NOMO-1 treated with DMSO at 0.1 percent for 48 hours (cell line): ENCODE results near the gene ADGRL3.

Experiments used
- DNase-seq: peaks from one replicate; lab custom pipeline; 2025; ENCODE audit not compliant: unreplicated experiment; lab: John Stamatoyannopoulos, UW

Gene ADGRL3

GRCh38 chr4:61533140-61533539 is 333.0 kb downstream of the ADGRL3 start:
- no peak for DNase-seq

- DNase-seq: peak; percentile 75
Observed at GRCh38 chr4:61540944-61541343, 340.8 kb downstream of the ADGRL3 start.

DNA sequence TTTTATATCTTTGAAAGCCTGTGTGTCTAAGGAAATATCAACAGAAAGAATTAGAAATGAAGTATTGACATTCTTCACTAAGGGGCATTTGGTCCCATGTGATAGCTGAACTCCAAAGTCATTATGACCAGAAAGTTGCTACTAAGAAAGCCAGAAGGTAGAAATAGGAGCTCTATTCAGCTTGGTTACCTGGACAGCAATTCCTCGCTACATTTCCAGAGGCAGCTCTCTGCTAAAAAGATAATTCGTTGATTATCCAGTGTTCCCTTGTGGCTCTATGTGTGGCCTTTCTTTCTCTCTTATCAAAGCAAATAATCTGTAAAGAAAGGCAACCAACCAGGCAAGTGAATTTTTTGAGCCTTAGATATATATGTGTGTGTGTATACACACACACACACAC is 341.3 kb downstream of the ADGRL3 start:
- DNase-seq: no peak

DNA sequence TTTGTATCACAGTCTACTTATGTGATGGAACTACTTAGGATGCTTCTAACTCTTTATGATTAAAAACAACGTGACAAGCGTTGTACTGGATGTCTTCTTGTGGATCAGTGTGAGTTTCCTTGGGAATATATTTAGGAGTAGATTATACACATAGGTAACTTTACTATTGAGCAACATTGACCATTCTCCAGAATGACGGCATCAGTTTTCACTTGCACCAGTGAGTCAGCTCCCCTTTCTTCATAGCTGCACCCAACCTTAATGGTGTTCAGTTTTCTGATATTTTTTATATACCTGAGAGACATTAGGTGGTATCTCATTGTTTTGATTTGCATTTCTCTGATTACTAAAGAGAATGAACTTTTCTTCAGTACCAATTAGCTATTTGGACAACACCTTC is 343.9 kb downstream of the ADGRL3 start:
- no peak for DNase-seq

GRCh38 chr4:61545902-61546480 is 345.9 kb downstream of the ADGRL3 start:
- DNase-seq: no peak

- no peak for DNase-seq
Observed at GRCh38 chr4:61549336-61549735, 349.2 kb downstream of the ADGRL3 start.

DNA sequence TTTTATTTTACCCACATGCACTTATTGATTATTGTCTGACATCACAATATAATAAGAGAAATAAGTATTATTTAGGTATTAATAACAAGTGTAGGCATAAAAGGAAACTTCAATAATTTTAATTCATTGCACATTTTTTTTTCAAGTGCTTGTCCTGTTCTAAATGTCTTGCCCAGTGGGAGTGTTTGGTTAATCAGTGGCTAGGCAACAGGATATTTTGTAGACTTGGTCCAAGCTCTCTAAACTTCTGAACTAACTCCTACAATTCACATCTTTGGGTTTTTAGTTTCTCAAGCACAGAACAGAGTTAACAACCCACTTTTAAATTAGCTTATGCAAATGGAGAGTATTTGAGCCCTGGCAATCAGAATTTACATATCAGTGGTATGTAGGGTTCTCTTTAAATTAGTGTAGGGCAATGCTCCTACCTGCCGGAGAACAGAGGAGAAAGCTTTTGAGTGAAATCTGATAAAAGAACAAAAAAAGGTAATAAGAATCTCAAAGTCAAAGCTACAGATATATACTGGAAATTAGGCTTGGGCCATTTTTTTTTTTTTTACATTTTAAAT is 353.5 kb downstream of the ADGRL3 start:
- no peak for DNase-seq

DNA sequence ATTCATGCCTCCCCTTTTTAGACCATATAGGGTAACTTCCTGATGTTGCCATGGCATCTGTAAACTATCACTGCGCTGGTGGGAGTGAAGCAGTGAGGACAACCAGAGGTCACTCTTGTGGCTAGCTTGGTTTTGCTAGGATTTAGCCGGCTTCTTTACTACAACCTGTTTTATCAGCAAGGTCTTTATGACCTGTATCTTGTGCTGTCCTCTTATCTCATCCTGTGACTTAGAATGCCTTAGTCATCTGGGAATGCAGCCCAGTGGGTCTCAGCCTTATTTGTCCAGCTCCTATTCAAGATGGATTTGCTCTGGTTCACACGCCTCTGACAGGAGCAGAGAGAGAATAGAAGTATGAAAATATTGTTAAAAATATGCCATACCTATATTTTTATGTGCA is 355.7 kb downstream of the ADGRL3 start:
- no peak for DNase-seq

GRCh38 chr4:61556277-61556676 is 356.2 kb downstream of the ADGRL3 start:
- no peak for DNase-seq

GRCh38 chr4:61559396-61559795 is 359.3 kb downstream of the ADGRL3 start:
- DNase-seq: no peak

DNA sequence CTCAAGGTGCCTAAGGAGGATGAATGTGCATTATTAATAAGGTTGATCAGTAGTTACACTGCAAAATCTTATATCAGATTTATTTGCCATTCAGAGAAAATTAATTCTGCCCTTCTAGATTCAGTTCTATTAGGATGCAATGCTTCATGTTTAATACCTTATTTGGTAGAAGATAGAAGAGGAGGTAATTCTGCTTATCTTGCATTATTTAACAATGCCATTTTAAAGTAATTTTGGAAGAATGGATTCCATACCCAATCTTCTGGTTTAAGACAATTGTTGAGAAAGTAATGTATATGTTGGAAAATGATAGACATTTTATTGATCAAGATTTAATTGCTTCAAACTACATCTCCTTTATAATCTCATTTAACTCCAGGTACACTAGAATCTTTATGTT is 360.9 kb downstream of the ADGRL3 start:
- DNase-seq: no peak

DNA sequence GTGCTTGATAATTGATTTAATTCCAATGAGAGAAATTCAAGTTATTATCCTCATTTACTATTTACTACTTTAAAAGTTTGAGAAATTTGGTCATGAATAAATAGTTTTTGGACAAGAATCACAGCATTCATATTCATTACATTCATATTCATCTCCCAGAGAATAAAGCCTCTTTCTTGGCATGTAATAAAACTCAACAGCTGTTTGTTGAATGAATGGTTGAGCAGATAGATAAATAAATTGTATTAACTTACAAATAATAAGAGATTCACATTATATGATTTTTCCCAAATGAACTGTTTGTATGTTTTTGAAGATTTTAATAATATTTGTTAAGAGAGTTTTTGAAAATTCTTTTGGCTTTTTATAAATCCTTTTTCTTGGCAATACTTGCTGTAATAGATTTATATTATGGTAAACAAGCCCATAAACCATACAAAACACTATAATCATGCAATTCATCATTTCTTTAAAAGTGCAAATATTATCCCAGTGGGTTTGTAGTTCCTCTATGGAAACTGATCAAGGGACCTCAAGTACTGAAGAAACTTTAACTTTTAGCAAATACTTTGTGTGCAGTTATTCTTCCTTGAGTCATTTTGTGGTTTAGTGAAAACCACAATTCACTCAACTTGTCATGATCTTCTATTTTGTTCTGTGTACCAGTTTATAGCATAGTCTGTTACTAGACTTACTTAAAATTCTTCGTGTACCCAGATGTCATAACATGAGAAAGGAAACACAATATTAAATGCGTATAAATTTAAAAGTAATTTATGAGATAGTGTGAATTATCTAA is 371.8 kb downstream of the ADGRL3 start:
- peak; percentile 85 for DNase-seq

DNA sequence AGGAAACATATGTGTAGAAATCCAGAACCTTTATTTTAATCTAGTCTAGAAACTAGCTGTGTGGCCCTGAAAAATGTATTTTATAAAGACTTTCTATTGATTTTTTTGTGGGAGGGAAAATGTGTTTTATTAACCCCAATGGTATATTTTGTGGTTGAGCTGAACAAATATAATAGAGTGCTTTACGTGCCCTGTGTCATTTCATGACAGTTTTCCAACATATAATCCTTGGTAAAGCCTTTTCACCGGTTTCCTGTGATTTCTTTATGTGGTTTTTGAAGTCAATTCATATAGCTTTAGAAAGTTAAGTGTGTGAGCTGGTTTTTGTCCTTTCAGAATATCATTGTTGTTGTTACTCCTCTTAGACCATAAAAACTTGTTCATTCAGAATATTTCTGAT is 375.7 kb downstream of the ADGRL3 start:
- DNase-seq: no peak

GRCh38 chr4:61579786-61580185 is 379.7 kb downstream of the ADGRL3 start:
- DNase-seq: no peak

DNA sequence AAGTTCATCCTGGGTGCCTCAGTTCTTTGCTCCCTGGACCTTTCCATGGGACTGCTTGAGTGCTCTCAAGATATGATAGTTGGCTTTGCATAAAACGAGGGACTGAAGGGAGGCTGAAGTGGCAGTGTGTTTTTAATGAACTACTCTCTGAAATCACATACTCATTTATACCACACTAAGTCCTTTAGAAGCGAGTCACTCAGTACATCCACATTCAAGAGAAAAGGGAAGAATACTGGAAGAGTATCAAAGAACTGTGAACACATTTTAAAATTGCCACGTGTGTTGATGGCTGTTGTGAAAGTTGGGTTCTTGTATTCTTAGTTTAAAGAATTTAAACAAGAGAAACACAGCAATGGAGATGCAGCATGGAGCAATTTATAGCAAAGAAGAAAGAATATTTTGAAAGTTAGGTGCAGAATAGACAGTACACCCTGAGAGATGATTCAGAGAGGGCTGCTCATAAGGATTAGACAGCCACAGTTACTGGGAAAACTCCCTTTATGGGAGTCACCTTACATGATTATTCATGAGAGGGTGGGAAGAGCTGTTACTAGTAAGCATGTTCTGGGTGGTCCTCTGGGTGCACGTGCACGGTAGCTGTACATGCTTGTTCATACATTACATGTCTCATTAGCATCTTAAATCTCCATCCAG is 380.7 kb downstream of the ADGRL3 start:
- no peak for DNase-seq

GRCh38 chr4:61583696-61584095 is 383.6 kb downstream of the ADGRL3 start:
- DNase-seq: no peak

DNA sequence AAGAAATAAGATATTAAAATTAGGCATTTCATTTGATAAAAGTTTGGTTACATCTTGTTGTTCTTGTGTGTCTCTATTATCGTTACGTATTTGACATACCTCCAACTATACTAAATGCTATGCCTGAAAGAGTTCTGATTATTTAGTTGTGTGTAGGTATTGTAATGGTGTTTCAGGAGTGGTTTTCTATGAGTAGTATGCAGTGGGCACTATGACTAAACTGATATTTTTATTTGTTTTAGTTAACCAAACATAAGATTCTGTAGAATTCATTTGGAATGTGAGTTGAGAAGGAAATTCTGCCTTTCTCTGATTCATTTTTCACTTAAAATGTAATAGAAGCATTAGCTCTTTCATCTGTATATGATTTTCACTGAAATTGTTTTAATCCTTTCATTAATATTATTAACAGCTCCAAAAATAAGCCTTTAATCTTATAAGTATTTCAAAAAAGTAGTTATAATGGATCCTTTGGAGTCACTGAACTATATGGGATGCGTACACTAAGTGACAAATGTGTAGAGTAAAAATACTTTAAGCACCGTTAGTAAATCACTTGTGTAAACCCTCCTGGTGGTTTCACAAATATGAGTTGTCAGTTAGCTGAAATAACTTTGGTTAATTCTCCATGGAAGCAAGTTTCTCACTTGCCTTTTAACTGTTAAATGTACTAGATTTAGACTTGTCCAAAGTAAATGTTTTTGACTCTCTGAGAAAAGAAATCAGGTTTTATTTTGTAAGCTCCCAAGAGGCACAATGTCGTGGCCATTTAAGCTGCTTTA is 388.7 kb downstream of the ADGRL3 start:
- no peak for DNase-seq

- DNase-seq: no peak
Observed at GRCh38 chr4:61590881-61591280, 390.8 kb downstream of the ADGRL3 start.

DNA sequence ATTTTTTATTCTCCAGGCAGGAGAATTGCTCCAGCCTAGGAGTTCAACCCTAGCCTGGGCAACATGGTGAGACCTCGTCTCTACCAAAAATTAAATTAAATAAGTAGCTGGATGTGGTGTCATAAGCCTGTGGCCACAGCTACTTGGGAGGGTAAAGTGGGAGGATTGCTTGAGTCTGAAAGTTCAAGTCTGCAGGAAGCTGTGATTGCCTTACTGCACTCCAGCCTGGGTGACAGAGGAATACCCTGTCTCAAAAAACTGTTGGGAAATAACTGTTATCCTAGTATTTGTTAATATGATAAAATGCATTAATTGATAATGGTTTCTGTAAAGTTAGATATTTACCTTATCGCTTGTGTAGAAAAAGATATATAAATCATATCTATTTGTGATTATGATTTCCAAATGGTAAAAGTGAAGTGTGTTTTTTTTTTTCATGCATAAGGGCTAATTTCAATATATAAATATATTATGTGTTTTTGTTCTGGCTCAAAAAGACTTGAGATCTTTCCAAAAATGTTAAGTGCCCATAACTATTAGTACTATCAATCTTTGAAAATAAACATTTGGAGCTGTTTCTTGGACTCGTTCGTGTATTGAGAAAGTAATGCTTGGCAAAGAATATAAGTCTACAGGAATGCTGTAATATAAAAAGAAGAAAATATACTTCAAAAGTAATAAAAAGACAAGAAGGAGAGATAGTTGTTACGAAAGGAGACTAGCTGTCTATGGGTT is 396.6 kb downstream of the ADGRL3 start:
- DNase-seq: no peak

- no peak for DNase-seq
Observed at GRCh38 chr4:61603086-61603485, 403.0 kb downstream of the ADGRL3 start.

DNA sequence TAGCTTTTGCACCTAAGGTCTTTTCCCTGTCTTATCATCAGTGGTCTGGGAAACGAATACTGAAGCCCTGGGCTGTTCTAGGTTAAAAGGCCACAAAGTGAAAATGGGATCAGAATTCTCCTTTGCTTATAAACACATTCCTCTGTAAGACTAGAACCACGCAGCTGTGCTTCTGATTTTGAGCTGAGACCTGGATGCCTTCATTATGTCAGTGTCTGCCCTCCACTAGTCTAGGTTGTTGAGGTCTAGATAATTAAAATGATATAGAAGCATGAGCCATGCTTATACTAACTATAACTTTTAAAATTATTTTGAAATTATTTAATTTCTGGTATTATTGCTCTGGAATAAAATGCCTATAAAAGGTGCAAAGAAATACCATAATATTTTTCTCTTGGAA is 403.9 kb downstream of the ADGRL3 start:
- DNase-seq: no peak
